ENCODE measurements around the gene FRMD4A.

Gene FRMD4A

GRCh38 chr10:13991353-13991752, 339.4 kb downstream of the FRMD4A start:
- Histone ChIP-seq H3K9me3 (ENCODE audit: insufficient read depth, low read depth, low read length) (no peaks in the 10 kb centered on the region), H3K27ac (ENCODE audit: low read depth, low read length) (no peak overlapping the region), H3K27me3 (ENCODE audit: insufficient read depth, low read length) (no peaks in the 10 kb centered on the region), H3K4me3 (ENCODE audit: low read length) (no peak overlapping the region), H3K9ac (ENCODE audit: low read depth, low read length) (no peak overlapping the region), H3K36me3 (ENCODE audit: insufficient read depth, low read length) (no peaks in the 10 kb centered on the region), H3K4me1 (ENCODE audit: insufficient read depth, low read length) (peaks cover 36% of the 10 kb centered on the region)
- 86% methylated on average over 5 of the region's 5 CpGs for WGBS

GRCh38 chr10:13990946-13991345, 339.8 kb downstream of the FRMD4A start:
- WGBS: 90% methylated on average over 7 of the region's 7 CpGs

GRCh38 chr10:13990392-13990805, 340.3 kb downstream of the FRMD4A start:
- no peaks in the 10 kb centered on the region for H3K27me3 ChIP-seq (ENCODE audit: insufficient read depth, low read length)
- H3K4me3 ChIP-seq (ENCODE audit: low read length): no peak overlapping the region
- peaks cover 36% of the 10 kb centered on the region for H3K4me1 ChIP-seq (ENCODE audit: insufficient read depth, low read length)
- no peaks in the 10 kb centered on the region for H3K36me3 ChIP-seq (ENCODE audit: insufficient read depth, low read length)
- H3K9ac ChIP-seq (ENCODE audit: low read depth, low read length): no peak overlapping the region
- no peak overlapping the region for H3K27ac ChIP-seq (ENCODE audit: low read depth, low read length)
- H3K9me3 ChIP-seq (ENCODE audit: insufficient read depth, low read depth, low read length): no peaks in the 10 kb centered on the region
- WGBS: 73% methylated on average over 12 of the region's 12 CpGs

More at GRCh38 chr10:13990946-13991345, 339.8 kb downstream of the FRMD4A start:
- no peak overlapping the region for H3K27ac ChIP-seq (ENCODE audit: low read depth, low read length)
- H3K9me3 ChIP-seq (ENCODE audit: insufficient read depth, low read depth, low read length): no peaks in the 10 kb centered on the region
- peaks cover 36% of the 10 kb centered on the region for H3K4me1 ChIP-seq (ENCODE audit: insufficient read depth, low read length)
- no peak overlapping the region for H3K4me3 ChIP-seq (ENCODE audit: low read length)
- no peak overlapping the region for H3K9ac ChIP-seq (ENCODE audit: low read depth, low read length)
- no peaks in the 10 kb centered on the region for H3K27me3 ChIP-seq (ENCODE audit: insufficient read depth, low read length)
- no peaks in the 10 kb centered on the region for H3K36me3 ChIP-seq (ENCODE audit: insufficient read depth, low read length)

GRCh38 chr10:13989616-13990015, 341.1 kb downstream of the FRMD4A start:
- 100% methylated on average over 2 of the region's 2 CpGs for WGBS
- no peak overlapping the region for H3K27ac ChIP-seq (ENCODE audit: low read depth, low read length)

GRCh38 chr10:13987446-13987845, 343.3 kb downstream of the FRMD4A start:
- no peaks in the 10 kb centered on the region for H3K36me3 ChIP-seq (ENCODE audit: insufficient read depth, low read length)
- H3K4me1 ChIP-seq (ENCODE audit: insufficient read depth, low read length): peaks cover 32% of the 10 kb centered on the region
- H3K4me3 ChIP-seq (ENCODE audit: low read length): no peak overlapping the region
- no peaks in the 10 kb centered on the region for H3K9me3 ChIP-seq (ENCODE audit: insufficient read depth, low read depth, low read length)
- WGBS: 44% methylated on average over 9 of the region's 9 CpGs
- no peak overlapping the region for H3K27ac ChIP-seq (ENCODE audit: low read depth, low read length)
- no peaks in the 10 kb centered on the region for H3K27me3 ChIP-seq (ENCODE audit: insufficient read depth, low read length)
- no peak overlapping the region; the same call in 1 of the 2 replicates for H3K9ac ChIP-seq (ENCODE audit: low read depth, low read length)

More at GRCh38 chr10:13989616-13990015, 341.1 kb downstream of the FRMD4A start:
- Histone ChIP-seq H3K27me3 (ENCODE audit: insufficient read depth, low read length) (no peaks in the 10 kb centered on the region), H3K36me3 (ENCODE audit: insufficient read depth, low read length) (no peaks in the 10 kb centered on the region), H3K9me3 (ENCODE audit: insufficient read depth, low read depth, low read length) (no peaks in the 10 kb centered on the region), H3K4me1 (ENCODE audit: insufficient read depth, low read length) (peaks cover 36% of the 10 kb centered on the region), H3K9ac (ENCODE audit: low read depth, low read length) (no peak overlapping the region), H3K4me3 (ENCODE audit: low read length) (no peak overlapping the region)

GRCh38 chr10:13984647-13985155, 346.0 kb downstream of the FRMD4A start:
- H3K4me3 ChIP-seq (ENCODE audit: low read length): no peak overlapping the region
- H3K36me3 ChIP-seq (ENCODE audit: insufficient read depth, low read length): no peaks in the 10 kb centered on the region
- H3K4me1 ChIP-seq (ENCODE audit: insufficient read depth, low read length): peaks cover 14% of the 10 kb centered on the region; the same call in 1 of the 2 replicates
- 87% methylated on average over 7 of the region's 7 CpGs for WGBS
- H3K9me3 ChIP-seq (ENCODE audit: insufficient read depth, low read depth, low read length): no peaks in the 10 kb centered on the region
- H3K27ac ChIP-seq (ENCODE audit: low read depth, low read length): no peak overlapping the region
- H3K27me3 ChIP-seq (ENCODE audit: insufficient read depth, low read length): no peaks in the 10 kb centered on the region
- H3K9ac ChIP-seq (ENCODE audit: low read depth, low read length): no peak overlapping the region

- Histone ChIP-seq H3K36me3 (ENCODE audit: insufficient read depth, low read length) (no peaks in the 10 kb centered on the region), H3K9ac (ENCODE audit: low read depth, low read length) (no peak overlapping the region), H3K4me3 (ENCODE audit: low read length) (no peak overlapping the region), H3K9me3 (ENCODE audit: insufficient read depth, low read depth, low read length) (no peaks in the 10 kb centered on the region), H3K27ac (ENCODE audit: low read depth, low read length) (no peak overlapping the region), H3K4me1 (ENCODE audit: insufficient read depth, low read length) (peaks cover 12% of the 10 kb centered on the region; the same call in 1 of the 2 replicates), H3K27me3 (ENCODE audit: insufficient read depth, low read length) (no peaks in the 10 kb centered on the region)
- 90% methylated on average over 9 of the region's 9 CpGs for whole genome bisulfite sequencing
Observed at GRCh38 chr10:13983035-13983434, 347.7 kb downstream of the FRMD4A start.

- WGBS: 93% methylated on average over 4 of the region's 4 CpGs
- Histone ChIP-seq H3K9me3 (ENCODE audit: insufficient read depth, low read depth, low read length) (no peaks in the 10 kb centered on the region), H3K27ac (ENCODE audit: low read depth, low read length) (no peak overlapping the region), H3K4me1 (ENCODE audit: insufficient read depth, low read length) (peaks cover 3% of the 10 kb centered on the region), H3K27me3 (ENCODE audit: insufficient read depth, low read length) (no peaks in the 10 kb centered on the region), H3K36me3 (ENCODE audit: insufficient read depth, low read length) (no peaks in the 10 kb centered on the region), H3K9ac (ENCODE audit: low read depth, low read length) (no peak overlapping the region), H3K4me3 (ENCODE audit: low read length) (no peak overlapping the region)
Observed at GRCh38 chr10:13978533-13979115, 352.1 kb downstream of the FRMD4A start.

- H3K9ac ChIP-seq (ENCODE audit: low read depth, low read length): no peak overlapping the region
- WGBS: 97% methylated on average over 3 of the region's 3 CpGs
- no peak overlapping the region for H3K4me3 ChIP-seq (ENCODE audit: low read length)
- no peak overlapping the region for H3K27ac ChIP-seq (ENCODE audit: low read depth, low read length)
- no peaks in the 10 kb centered on the region for H3K9me3 ChIP-seq (ENCODE audit: insufficient read depth, low read depth, low read length)
- no peaks in the 10 kb centered on the region for H3K27me3 ChIP-seq (ENCODE audit: insufficient read depth, low read length)
- H3K4me1 ChIP-seq (ENCODE audit: insufficient read depth, low read length): peaks cover 8% of the 10 kb centered on the region
- H3K36me3 ChIP-seq (ENCODE audit: insufficient read depth, low read length): no peaks in the 10 kb centered on the region
Observed at GRCh38 chr10:13977861-13978532, 352.7 kb downstream of the FRMD4A start.

- H3K27ac ChIP-seq (ENCODE audit: low read depth, low read length): no peak overlapping the region
- H3K27me3 ChIP-seq (ENCODE audit: insufficient read depth, low read length): no peaks in the 10 kb centered on the region
- no peaks in the 10 kb centered on the region for H3K9me3 ChIP-seq (ENCODE audit: insufficient read depth, low read depth, low read length)
- no peak overlapping the region for H3K9ac ChIP-seq (ENCODE audit: low read depth, low read length)
- peaks cover 34% of the 10 kb centered on the region for H3K4me1 ChIP-seq (ENCODE audit: insufficient read depth, low read length)
- 92% methylated on average over 3 of the region's 4 CpGs for WGBS
- H3K4me3 ChIP-seq (ENCODE audit: low read length): no peak overlapping the region
- no peaks in the 10 kb centered on the region for H3K36me3 ChIP-seq (ENCODE audit: insufficient read depth, low read length)
Observed at GRCh38 chr10:13973742-13974141, 357.0 kb downstream of the FRMD4A start.

- Histone ChIP-seq H3K4me3 (ENCODE audit: low read length) (no peak overlapping the region), H3K9ac (ENCODE audit: low read depth, low read length) (peak overlapping the region; percentile 17; the same call in 1 of the 2 replicates), H3K27ac (ENCODE audit: low read depth, low read length) (peak overlapping the region; percentile 71), H3K9me3 (ENCODE audit: insufficient read depth, low read depth, low read length) (no peaks in the 10 kb centered on the region), H3K27me3 (ENCODE audit: insufficient read depth, low read length) (no peaks in the 10 kb centered on the region), H3K4me1 (ENCODE audit: insufficient read depth, low read length) (peaks cover 34% of the 10 kb centered on the region), H3K36me3 (ENCODE audit: insufficient read depth, low read length) (no peaks in the 10 kb centered on the region)
- WGBS: 72% methylated on average over 4 of the region's 4 CpGs
Observed at GRCh38 chr10:13972609-13973008, 358.1 kb downstream of the FRMD4A start.

All from HUES64 (cell line).